GM18907 (cell line): ENCODE data around the gene PECR.
"Not testable (repeated sequence)": the region's sequence is repeated elsewhere in the genome, so short reads cannot be mapped to it uniquely, and the experiment has no call there.

ENCODE experiments used
- ATAC-seq: cut with Tn5 transposase; IDR thresholded peaks from one replicate; pipeline ENCODE4 v1.9.1; 2021; ENCODE audit warnings: mild to moderate bottlenecking, moderate library complexity; ENCODE audit not compliant: unreplicated experiment

The PECR gene

GRCh38 chr2:216004697-216005283, 76.8 kb downstream of the PECR start:
- ATAC-seq = peak; percentile 33

- ATAC-seq = no peak
These were observed 77.5 kb downstream of the PECR start for GRCh38 chr2:216003876-216004696.

- no peak for ATAC-seq
These were observed 78.9 kb downstream of the PECR start for GRCh38 chr2:216002693-216003092.

- ATAC-seq = no peak
These were observed 79.4 kb downstream of the PECR start for GRCh38 chr2:216002101-216002678.

GRCh38 chr2:216001216-216002100, 80.2 kb downstream of the PECR start:
- ATAC-seq = peak; percentile 36

- no peak for ATAC-seq
These were observed 83.0 kb downstream of the PECR start for GRCh38 chr2:215998636-215999035.

GRCh38 chr2:215997219-215997618, 84.4 kb downstream of the PECR start:
- no peak for ATAC-seq

GRCh38 chr2:215994911-215995310, 86.7 kb downstream of the PECR start:
- ATAC-seq = no peak

GRCh38 chr2:215988556-215989207, 92.9 kb downstream of the PECR start:
- ATAC-seq = not testable (repeated sequence)
